ENCODE measurements around the gene OPCML. TPM values are rescaled to one million over a fixed set of nuclear protein-coding genes. Genes with fewer than 3 reads are reported as not detected.

The OPCML gene
- total RNA-seq, 1 donor, result not detected

DNA sequence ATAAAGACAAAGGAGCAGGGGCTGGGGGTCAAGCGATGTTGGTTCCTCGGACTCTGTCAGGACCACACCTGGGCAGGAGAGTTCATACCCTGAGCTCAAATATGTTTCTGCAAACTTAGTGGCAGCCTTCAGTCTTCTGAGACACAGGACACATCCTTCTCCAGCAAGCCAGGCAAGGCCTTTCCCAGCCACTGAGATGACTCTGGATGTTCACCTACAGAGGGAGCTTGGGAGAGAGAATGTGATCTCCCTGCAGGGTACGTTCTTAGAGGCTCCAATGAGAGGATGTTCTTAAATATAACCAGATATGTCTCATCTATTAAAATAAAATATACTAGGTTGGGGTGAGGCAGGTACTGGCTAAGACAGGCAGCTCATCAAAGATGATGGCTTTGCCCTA lies 461.5 kb downstream of the OPCML start:
- no peak overlapping the region for H3K4me3 ChIP-seq (ENCODE audit: low read depth, low read length)
- no peak for DNase-seq (ENCODE audit: low read depth)
- TF ChIP-seq, protein P1, sequence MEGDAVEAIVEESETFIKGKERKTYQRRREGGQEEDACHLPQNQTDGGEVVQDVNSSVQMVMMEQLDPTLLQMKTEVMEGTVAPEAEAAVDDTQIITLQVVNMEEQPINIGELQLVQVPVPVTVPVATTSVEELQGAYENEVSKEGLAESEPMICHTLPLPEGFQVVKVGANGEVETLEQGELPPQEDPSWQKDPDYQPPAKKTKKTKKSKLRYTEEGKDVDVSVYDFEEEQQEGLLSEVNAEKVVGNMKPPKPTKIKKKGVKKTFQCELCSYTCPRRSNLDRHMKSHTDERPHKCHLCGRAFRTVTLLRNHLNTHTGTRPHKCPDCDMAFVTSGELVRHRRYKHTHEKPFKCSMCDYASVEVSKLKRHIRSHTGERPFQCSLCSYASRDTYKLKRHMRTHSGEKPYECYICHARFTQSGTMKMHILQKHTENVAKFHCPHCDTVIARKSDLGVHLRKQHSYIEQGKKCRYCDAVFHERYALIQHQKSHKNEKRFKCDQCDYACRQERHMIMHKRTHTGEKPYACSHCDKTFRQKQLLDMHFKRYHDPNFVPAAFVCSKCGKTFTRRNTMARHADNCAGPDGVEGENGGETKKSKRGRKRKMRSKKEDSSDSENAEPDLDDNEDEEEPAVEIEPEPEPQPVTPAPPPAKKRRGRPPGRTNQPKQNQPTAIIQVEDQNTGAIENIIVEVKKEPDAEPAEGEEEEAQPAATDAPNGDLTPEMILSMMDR (IDR thresholded peaks at IDR 0.05; ENCODE audit: insufficient read depth, low read depth, low read length), result no peak

DNA sequence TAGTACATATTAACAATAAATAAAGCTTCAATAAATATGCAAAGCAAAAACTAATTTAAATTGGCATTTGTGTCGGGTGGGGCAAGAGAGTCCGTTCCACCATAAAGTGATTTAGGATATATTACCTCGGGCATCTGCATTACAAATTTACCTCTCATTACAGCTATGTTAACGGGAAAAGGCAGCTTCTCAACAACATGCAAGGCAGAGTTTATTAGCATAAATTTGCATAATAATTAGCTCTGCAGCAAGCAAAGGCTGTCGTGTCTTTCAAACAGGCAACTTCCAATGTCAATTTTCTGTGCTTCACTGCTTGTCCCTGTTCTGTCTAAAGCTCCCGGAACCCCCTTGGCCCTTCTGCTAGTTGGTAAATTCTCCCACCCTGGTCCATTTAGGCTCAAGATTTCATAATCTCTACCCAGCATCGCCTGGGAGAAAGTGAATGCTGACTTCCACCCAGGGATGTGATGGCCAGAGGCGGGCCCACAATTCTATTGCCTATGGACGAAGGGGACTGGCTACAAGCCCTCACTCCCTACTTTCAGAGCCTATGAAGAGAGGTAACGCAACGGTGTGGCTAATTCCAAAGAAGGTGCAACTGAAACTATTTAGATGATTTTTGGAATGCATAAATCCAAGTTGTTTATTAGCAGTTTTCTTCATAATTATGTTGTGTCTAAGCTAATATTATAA lies 462.1 kb downstream of the OPCML start:
- no peak for DNase-seq (ENCODE audit: low read depth)
- TF ChIP-seq, protein P1 (IDR thresholded peaks at IDR 0.05; ENCODE audit: insufficient read depth, low read depth, low read length), result no peak
- no peak overlapping the region for H3K4me3 ChIP-seq (ENCODE audit: low read depth, low read length)

DNA sequence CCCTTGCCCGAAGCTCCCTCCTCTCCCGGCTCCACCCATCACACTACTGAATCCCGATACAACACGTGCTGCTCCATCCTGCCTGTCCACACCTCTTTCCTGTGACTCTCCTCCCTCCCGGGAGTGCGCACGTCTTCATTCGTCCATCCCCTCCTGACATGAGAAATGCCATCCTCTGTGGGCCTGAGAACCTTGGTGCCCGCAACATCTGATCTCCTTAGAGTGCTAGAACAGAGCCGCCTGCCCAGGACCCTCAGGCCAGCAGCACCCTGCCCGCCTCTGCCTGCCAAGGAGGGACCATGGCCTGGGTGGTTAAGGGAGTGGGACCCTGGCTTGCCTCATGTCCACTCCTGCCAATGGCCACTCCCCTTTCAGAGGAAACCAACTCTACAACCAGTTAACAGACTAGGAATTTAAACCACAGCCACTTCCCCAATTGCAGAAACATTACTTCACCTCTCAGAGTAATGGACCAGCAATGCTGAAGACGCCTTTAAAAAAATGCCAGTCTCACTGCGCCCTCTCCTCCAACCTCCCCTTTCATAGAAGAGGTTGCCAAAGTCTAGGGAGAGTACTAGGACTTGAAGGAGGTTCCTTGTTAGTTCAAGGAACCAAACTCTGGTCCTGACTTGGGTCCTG lies 466.3 kb downstream of the OPCML start:
- H3K4me3 ChIP-seq (ENCODE audit: low read depth, low read length), result no peak overlapping the region
- DNase-seq (ENCODE audit: low read depth), result no peak
- TF ChIP-seq, protein P1 (IDR thresholded peaks at IDR 0.05; ENCODE audit: insufficient read depth, low read depth, low read length), result no peak

DNA sequence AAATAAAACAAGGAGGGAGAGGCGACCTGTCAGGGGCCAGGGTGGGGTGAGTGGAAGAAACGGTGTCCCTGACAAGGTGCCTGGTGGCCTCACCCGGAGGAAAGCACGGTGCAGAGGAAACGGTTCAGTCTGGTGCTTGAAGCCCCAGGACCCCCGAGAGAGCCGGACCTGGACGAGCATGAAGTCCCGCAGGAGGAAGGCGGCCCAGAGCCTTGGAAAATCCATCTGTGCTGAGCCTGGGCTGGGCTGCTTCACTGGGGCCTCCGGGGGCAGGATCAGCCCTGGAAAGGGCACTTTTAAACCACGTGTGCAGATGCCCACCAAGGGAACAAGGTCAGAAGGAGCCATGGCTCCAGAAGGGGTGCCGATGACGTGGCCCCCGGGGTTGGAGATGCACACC lies 467.3 kb downstream of the OPCML start:
- TF ChIP-seq, protein P1 (IDR thresholded peaks at IDR 0.05; ENCODE audit: insufficient read depth, low read depth, low read length), result no peak
- DNase-seq (ENCODE audit: low read depth), result no peak
- no peak overlapping the region for H3K4me3 ChIP-seq (ENCODE audit: low read depth, low read length)

DNA sequence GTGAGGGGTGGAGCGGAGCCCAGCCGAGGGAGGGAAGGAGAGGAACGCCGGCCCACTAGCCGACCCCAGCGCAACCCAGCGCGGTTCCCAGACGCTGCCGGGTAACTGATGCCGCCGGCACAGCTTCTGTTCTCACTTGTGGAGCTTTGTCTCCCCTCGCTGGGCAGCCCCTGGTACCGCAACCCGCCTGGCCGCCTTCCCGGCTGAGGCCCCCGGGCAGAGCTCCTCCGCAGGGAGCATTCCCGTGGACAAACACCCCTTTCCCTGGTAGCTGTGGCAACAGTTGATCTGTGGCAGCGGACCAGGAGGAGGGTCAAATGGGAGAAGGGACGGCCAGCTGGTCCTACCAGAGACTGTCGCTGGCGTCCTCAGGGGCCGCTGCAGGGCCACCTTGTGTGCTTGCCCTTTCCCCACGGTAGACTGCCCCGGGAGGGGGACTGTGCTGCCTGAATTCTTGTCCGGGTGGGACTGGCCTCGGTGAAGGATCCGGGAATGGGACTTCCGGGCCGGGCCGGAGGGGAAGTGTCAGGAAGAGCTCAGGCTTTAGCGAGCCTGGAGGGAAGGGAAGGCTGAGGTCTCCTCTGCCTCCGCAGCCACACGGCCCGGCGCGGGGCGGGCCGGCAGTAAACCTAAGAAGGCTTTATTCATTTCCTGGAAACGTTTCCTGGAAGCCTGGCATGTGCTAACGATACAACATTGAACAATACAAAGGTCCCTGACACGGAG lies 468.0 kb downstream of the OPCML start:
- no peak for DNase-seq (ENCODE audit: low read depth)
- TF ChIP-seq, protein P1 (IDR thresholded peaks at IDR 0.05; ENCODE audit: insufficient read depth, low read depth, low read length), result no peak
- H3K4me3 ChIP-seq (ENCODE audit: low read depth, low read length), result no peak overlapping the region

DNA sequence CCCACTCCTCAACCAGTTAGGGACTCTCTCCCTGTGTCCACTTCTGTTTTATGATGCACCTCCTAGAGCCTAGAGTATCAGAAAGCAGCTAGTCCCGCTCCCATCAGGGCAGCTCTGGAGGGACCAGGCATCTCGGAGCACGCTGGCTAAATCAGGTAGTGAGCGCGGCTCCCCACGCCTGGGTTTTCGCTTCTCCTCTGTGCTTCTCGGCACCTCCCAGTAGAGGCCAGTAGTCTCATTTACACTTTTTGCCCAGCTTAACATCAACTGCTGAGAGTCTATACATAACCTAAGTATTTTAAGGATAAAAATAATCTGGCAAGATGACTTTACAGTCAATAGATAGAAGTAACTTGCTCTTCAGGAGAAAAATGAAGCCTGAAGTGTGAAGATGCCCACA lies 473.8 kb downstream of the OPCML start:
- TF ChIP-seq, protein P1 (IDR thresholded peaks at IDR 0.05; ENCODE audit: insufficient read depth, low read depth, low read length), result no peak
- H3K4me3 ChIP-seq (ENCODE audit: low read depth, low read length), result no peak overlapping the region
- DNase-seq (ENCODE audit: low read depth), result no peak
